BJ (cell line): ENCODE results near the gene WFIKKN1. TPM values are rescaled to one million over a fixed set of nuclear protein-coding genes. Genes with fewer than 3 reads are reported as not detected.

ENCODE experiments used
- CTCF ChIA-PET: fragments of 350-600 bp; formaldehyde crosslinking; extraction: SDS; loops from one replicate; lab custom pipeline; 2021; ENCODE audit warnings: antibody characterized with exemption, inconsistent platforms; lab: Yijun Ruan, JAX
- POLR2A ChIA-PET: fragments of 300-600 bp; sonication (Branson Sonifier 250); formaldehyde crosslinking; extraction: SDS; loops from one replicate; lab custom pipeline; 2021; ENCODE audit warnings: antibody characterized with exemption; lab: Charles Lee
- DNase-seq: peaks from one replicate; pipeline ENCODE4 v3.0.0-alpha.2; 2011; ENCODE audit warnings: low read depth
- H3K27me3 ChIP-seq: 2 replicates; pipeline ENCODE4 v1.6.0; 2011; ENCODE audit warnings: low read length; ENCODE audit not compliant: control insufficient read depth, insufficient read depth
- H3K36me3 ChIP-seq: 2 replicates; pipeline ENCODE4 v1.5.1; 2011; ENCODE audit warnings: low read length; ENCODE audit not compliant: control insufficient read depth, insufficient read depth
- H3K4me3 ChIP-seq: 2 replicates; pipeline ENCODE4 v1.5.1; 2011; ENCODE audit warnings: low read depth, mild to moderate bottlenecking, control low read depth, low read length
- CTCF ChIP-seq: IDR thresholded peaks from 2 replicates; pipeline ENCODE4 v1.5.1; 2011; ENCODE audit warnings: low read depth, mild to moderate bottlenecking, control low read depth, inconsistent platforms, low read length, moderate library complexity; ENCODE audit not compliant: insufficient read depth
- polyA plus RNA-seq: library from polyadenylated mRNA; depleted of rRNA; stranded (reverse); fragments of >200 nt; gene quantifications from 2 replicates; pipeline ENCODE4 v1.2.3, GENCODE V29; 2011

Gene WFIKKN1
- polyA plus RNA-seq, 1 experiment, result not detected

DNA sequence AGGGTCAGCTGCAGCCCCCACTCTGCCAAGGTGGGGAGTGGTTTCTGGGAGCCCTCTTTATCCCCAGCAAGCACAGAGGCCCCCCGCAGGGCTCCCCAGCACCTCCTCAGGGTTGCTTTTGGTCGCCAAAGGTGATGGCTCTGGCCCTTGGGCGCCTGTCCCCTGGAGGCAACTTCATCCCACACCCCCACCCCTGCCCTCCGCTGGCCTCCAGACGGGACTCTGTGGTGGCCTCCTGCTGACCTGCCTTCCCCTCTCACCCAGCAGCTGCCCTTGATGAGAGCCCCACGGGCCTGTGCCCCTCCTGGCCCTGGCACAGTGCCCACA is 29.3 kb downstream of the WFIKKN1 start:
- CTCF ChIA-PET, result interaction anchor here (1.0 to 2.4 kb wide), 6 partner anchors 8 to 67 kb away, joined by 3 to 8 read pairs (median 4); partner anchors contain the start of genes MCRIP2 and STUB1

GRCh38 chr16:660459-661183 is 29.8 kb downstream of the WFIKKN1 start:
- H3K27me3 ChIP-seq, result no peaks in the 10 kb centered on the region
- peaks cover 5% of the 10 kb centered on the region for H3K36me3 ChIP-seq
- no peak for DNase-seq
- peak; percentile 54 for TF ChIP-seq CTCF
- H3K4me3 ChIP-seq, result no peak overlapping the region
- POLR2A ChIA-PET, result no interaction called here
- CTCF ChIA-PET, result interaction anchor here (0.7 to 2.4 kb wide), 8 partner anchors 8 to 67 kb away, joined by 3 to 8 read pairs (median 4); partner anchors contain the start of genes MCRIP2 and STUB1

More for the DNA sequence above, 29.3 kb downstream of the WFIKKN1 start:
- Histone ChIP-seq H3K27me3 (no peaks in the 10 kb centered on the region), H3K4me3 (no peak overlapping the region), H3K36me3 (peaks cover 7% of the 10 kb centered on the region)
- POLR2A ChIA-PET, result no interaction called here
- TF ChIP-seq CTCF, result no peak
- DNase-seq, result no peak

- DNase-seq, result no peak
- TF ChIP-seq CTCF, result no peak
- H3K36me3 ChIP-seq, result peaks cover 5% of the 10 kb centered on the region
- ChIA-PET CTCF (interaction anchor here (0.7 to 2.4 kb wide), 7 partner anchors 9 to 19 kb away, joined by 3 to 8 read pairs (median 4); partner anchors contain the start of genes MCRIP2 and STUB1), POLR2A (no interaction called here)
- no peaks in the 10 kb centered on the region for H3K27me3 ChIP-seq
- no peak overlapping the region for H3K4me3 ChIP-seq
Observed at GRCh38 chr16:661184-661821, 30.5 kb downstream of the WFIKKN1 start.

DNA sequence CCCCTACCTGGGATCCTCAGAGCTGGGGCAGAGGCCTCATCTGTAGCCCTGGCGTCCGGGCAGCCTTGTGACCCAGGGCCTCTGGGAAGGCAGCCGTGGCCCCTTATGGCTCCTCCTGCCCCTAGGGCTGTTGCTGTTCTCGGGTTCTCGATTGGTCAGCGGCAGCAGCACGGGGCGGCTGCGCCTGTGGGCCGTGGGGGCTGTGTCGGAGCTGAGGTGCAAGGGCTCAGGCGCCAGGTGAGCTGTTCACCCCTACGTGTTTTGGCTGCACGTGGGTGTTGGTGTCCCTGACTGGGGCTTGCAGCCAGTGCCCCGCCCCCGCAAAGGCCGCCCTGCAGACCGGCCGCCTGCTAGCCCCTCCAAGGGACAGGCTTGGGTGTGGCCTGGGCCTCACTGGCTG is 31.3 kb downstream of the WFIKKN1 start:
- TF ChIP-seq CTCF, result no peak
- ChIA-PET POLR2A (no interaction called here), CTCF (interaction anchor here (0.8 to 2.4 kb wide), 4 partner anchors 10 to 84 kb away, joined by 3 to 8 read pairs (median 6); partner anchors contain the start of gene STUB1)
- H3K27me3 ChIP-seq, result no peaks in the 10 kb centered on the region
- no peak overlapping the region for H3K4me3 ChIP-seq
- peaks cover 5% of the 10 kb centered on the region for H3K36me3 ChIP-seq
- DNase-seq, result no peak

GRCh38 chr16:662597-662996 is 31.8 kb downstream of the WFIKKN1 start:
- H3K36me3 ChIP-seq, result peaks cover 5% of the 10 kb centered on the region
- H3K27me3 ChIP-seq, result no peaks in the 10 kb centered on the region
- POLR2A ChIA-PET, result no interaction called here
- H3K4me3 ChIP-seq, result no peak overlapping the region
- TF ChIP-seq CTCF, result no peak
- CTCF ChIA-PET, result interaction anchor here (0.8 to 2.4 kb wide), 4 partner anchors 14 to 85 kb away, joined by 3 to 7 read pairs (median 4); partner anchors contain the start of gene STUB1
- DNase-seq, result no peak
